Measurements from ENCODE around the gene LRMDA.

Gene LRMDA

DNA sequence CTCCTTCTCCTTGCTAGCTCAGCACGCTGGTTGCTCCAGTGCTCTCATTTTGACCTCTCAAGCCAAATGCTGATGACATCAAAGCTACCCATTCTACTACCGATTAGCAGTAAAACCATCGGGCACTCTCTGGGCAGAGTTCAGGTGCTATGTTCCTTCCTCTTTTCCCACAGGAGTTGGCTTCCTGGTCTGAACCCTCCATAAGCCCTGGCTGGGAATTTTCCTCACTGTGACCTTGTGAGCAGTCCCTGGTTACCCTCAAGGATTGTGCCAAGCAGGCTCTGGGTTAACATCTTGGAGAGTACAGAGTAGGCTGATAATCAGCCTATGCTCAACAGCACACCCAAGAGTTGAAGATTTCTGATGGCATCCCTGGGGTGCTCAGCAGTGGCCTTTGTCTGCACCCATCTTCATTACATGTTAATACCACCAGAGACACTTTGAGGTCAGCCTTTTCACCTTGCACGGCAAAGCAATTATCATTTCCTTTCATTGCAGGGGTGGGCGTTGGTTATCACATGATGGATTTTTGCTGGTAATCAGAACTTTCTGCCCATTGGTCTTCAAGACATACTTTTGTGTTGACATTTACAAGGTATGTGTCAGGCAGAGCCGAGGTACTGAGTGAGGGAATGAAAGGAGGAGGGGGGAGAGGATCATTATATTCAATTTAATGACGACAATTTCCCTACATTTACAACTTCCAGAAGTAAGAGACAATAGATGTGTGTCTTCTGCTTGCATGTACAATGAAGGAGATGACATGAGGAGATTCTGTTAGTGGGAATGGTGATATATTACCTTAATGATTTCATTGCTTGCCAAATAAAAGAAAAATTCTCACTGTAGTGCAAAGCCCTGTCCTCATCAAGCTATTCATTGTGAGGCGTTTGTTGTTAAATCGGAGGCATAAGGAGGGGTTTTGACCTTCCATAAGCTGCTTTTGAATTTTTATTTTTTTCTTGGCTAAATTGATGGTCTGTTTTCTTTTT lies 452.0 kb downstream of the LRMDA start:
- TF ChIP-seq, protein P1, sequence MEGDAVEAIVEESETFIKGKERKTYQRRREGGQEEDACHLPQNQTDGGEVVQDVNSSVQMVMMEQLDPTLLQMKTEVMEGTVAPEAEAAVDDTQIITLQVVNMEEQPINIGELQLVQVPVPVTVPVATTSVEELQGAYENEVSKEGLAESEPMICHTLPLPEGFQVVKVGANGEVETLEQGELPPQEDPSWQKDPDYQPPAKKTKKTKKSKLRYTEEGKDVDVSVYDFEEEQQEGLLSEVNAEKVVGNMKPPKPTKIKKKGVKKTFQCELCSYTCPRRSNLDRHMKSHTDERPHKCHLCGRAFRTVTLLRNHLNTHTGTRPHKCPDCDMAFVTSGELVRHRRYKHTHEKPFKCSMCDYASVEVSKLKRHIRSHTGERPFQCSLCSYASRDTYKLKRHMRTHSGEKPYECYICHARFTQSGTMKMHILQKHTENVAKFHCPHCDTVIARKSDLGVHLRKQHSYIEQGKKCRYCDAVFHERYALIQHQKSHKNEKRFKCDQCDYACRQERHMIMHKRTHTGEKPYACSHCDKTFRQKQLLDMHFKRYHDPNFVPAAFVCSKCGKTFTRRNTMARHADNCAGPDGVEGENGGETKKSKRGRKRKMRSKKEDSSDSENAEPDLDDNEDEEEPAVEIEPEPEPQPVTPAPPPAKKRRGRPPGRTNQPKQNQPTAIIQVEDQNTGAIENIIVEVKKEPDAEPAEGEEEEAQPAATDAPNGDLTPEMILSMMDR (IDR thresholded peaks at IDR 0.05; ENCODE audit: low read depth, low read length, missing control alignments): no peak
- H3K4me3 ChIP-seq (ENCODE audit: low read depth, low read length): no peak overlapping the region
- no peak for DNase-seq (ENCODE audit: low read depth)

DNA sequence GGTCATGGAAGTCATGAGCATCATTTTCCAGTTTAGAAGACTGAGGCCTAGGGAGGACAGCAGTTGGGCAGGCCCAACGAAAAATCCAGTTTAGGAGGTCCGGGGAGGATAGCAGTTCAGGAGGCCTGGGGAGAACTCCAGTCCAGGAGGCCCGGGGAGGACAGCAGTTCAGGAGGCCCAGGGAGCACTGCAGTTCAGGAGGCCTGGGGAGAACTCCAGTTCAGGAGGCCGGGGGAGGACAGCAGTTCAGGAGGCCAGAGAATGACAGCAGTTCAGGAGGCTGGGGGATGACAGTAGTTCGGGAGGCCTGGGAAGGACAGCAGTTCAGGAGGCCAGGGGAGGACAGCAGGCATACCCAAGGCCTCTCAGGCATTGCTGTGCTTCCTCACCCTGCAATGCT lies 453.4 kb downstream of the LRMDA start:
- H3K4me3 ChIP-seq (ENCODE audit: low read depth, low read length): no peak overlapping the region
- DNase-seq (ENCODE audit: low read depth): no peak
- TF ChIP-seq, protein P1 (IDR thresholded peaks at IDR 0.05; ENCODE audit: low read depth, low read length, missing control alignments): no peak

DNA sequence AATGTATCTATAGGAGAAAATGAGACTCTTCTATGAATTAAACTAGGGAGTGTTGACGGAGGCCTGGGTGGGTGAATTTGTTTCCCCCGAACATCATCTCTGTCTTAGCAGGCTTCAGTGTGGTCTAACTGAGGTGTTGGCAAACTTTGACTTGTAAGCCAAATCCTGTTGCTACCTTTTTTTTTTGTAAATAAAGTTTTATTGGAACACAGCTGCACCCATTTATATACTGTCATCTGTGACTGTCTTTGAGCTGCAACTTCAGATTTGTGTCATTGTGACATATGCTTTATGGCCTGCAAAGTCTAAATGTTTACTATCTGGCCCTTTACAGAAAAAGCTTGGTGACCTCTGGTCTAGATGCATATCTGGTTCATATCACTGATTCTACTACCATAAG lies 455.9 kb downstream of the LRMDA start:
- H3K4me3 ChIP-seq (ENCODE audit: low read depth, low read length): no peak overlapping the region
- no peak for DNase-seq (ENCODE audit: low read depth)
- TF ChIP-seq, protein P1 (IDR thresholded peaks at IDR 0.05; ENCODE audit: low read depth, low read length, missing control alignments): no peak

DNA sequence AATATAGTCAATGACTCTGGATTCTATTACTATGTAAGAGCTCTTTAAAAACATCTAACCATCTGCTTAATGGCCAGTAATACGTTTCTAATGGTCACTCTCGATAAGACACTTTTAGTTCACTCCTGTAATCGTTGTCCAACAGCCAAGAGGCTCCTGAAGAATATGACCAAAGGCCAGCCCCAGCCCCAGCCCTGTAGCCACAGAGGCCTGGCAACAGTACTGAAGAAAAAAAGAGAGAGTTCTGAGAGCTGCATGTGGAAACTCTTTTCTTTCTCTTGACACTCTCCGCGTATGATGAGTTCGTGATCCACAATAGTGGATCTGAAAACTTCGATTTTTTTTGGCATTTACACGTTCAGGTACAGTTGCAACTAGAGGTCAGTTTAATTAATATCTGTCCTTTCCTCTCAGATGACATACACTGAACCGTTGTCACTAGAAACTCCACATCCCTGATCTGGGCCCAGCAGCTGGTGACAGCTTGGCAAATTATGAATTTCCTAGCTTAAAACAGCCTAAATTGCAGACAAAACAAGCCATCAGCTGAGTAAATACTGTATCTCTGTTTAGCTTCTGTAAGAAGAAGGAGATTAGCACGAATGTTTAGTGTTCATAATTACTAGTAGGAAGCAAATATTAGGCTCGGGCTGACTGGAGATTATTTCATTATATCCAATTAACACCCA lies 456.7 kb downstream of the LRMDA start:
- TF ChIP-seq, protein P1 (IDR thresholded peaks at IDR 0.05; ENCODE audit: low read depth, low read length, missing control alignments): no peak

DNA sequence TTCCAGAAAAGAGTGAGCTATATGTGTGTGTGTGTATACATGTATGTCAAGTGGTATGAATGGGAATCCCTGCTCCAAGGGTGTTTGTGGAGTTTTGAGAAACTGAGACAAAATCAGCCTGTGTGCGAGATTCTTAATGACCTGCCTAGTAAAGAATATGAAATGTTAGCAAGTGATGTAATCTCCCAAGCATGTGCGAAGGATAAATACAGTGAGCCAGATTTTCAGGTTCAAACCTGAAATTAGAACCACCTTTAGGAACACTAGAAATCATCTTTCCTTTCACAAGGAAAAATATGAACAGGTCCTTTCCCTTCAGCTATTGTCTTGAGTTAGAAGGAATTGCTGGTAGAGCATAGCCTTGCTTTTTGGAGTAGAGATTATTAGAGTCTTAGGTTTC lies 457.6 kb downstream of the LRMDA start:
- DNase-seq (ENCODE audit: low read depth): no peak
- TF ChIP-seq, protein P1 (IDR thresholded peaks at IDR 0.05; ENCODE audit: low read depth, low read length, missing control alignments): no peak
- H3K4me3 ChIP-seq (ENCODE audit: low read depth, low read length): no peak overlapping the region

More for the DNA sequence above, 456.7 kb downstream of the LRMDA start:
- H3K4me3 ChIP-seq (ENCODE audit: low read depth, low read length): no peak overlapping the region
- DNase-seq (ENCODE audit: low read depth): no peak

DNA sequence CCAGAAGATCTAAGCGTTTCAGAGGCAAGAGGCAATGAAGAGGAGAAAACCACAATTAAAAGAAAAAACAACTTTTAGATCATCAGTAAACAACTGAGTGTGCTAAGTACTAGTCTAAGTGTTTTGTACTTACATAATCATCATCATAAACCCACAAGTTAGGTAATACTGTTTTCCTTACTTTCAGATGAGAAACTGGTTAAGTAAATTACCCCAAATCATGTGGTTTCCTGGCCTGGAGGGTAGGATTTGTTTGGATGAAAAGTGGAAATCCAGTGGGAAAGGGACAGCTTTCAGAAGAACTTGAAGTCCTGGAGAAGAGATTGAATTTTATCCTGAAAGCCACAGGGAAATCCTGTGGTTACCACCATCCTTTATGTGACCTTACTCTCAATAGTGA lies 463.3 kb downstream of the LRMDA start:
- TF ChIP-seq, protein P1 (IDR thresholded peaks at IDR 0.05; ENCODE audit: low read depth, low read length, missing control alignments): no peak
- DNase-seq (ENCODE audit: low read depth): no peak
- H3K4me3 ChIP-seq (ENCODE audit: low read depth, low read length): no peak overlapping the region
